NCI-H82 (cell line): ENCODE results near the gene FAM217A.
"Not testable (repeated sequence)": the region's sequence is repeated elsewhere in the genome, so short reads cannot be mapped to it uniquely, and the experiment has no call there.

ENCODE experiments used
- DNase-seq: peaks from one replicate; lab custom pipeline; 2025; lab: John Stamatoyannopoulos, UW

FAM217A gene

DNA sequence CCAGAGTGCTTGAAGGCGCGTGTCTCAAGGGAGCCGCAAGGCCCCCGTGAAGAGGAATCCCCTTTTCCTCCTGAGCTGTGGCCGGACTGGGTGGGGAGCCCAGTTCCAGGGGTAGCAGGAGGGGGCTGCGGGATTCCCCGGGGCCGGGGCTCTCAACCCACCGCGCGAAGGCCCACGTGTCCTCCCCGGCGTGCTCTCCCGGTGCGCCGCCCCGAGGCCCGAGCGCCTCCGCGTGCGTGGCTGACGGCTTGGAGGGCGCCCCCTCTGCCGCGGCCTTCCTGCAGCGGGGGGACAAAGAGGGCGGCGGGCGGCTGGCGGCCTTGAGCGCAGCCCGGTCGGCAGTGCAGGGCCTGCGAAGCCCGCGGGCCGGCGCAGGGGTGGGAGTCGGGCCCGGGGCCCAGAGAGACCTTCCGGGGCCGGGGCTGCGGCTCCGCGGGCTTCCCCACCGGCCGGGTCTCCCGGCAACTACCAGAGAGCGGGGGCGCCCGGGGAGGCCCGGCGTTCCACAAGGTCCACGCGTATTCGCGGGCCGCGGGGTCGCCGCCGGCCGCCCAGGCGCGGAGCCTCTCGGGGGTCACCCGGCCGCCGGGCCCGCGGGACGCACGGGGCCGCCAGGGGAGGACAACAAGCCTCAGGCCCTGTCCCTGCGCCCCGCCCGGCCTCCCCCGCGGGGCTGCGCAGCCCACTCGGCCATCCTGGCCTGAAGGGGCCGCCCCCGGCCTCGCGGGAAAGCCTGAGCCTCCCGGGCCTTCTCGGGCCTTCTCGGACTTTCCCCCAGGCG, at the start of gene FAM217A:
Gene FAM217A (minus strand): TSS at position 447 of the 781 bp plus-strand sequence. CDS start 1,723 bp downstream, outside the sequence.
- no peak for DNase-seq

GRCh38 chr6:4128072-4128471, 49.1 kb upstream of the FAM217A start:
- no peak for DNase-seq

DNA sequence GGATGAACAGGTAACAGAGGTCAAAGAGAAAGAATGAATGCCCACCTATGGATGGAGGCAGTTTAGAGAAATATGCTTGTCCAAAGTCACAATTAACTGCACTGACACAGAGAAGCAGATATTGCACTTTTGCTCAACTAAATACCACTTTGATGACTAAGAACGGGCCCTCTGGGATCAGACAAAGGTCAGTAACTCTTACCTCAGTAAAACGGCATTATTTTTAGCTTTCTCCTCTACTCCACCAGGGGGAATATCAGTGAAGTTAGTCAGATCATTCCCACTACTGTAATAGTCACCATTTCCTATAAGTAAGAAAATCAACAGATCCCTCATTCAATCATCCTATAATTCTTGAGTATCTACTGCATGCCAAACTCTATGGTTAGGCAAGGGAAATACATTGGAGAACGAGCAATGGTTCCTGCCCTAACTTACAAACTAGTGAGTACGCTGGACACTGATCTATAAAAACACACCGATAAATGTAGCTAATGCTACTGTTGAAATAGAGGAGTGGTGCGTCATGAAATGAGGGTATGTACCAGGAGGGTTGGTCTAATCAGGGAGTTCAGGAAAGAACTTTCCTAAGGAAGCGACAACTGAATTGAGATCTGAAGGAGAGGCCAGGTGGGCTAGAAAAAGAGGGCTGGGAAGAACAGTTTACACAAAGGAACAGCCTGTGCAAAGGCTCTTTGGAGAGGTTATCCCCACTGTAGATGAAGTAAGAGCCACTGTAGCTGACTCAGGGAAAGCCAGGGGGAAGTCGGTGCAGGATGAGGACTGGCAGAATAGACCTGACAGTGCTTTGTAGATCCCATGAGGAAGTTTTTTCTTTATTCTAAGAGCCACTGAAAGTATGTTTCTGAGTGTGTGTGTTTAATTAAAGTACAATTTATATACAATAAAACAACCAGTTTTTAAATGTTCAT, 47.3 kb upstream of the FAM217A start:
- DNase-seq = no peak

GRCh38 chr6:4125500-4125899, 46.6 kb upstream of the FAM217A start:
- DNase-seq = peak; percentile 59

DNA sequence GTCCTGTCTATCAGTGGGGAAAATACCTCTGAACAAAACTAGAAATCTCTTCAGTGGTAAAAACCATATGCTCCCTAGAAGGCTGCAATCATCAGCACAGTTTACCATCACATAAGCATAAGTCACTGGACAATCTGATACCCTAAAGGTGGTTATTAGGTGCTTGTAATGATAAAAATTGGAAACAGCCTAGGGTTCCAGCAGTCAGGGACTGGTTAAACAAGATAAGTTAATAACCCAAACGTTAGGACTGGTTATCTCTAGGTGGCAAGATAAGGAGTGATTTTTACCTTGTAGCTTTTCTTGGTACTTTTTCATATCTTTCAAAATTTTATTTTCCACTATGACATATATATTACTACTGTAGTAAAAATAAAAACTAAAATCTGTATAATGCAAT, 45.4 kb upstream of the FAM217A start:
- no peak for DNase-seq

- DNase-seq = no peak
Observed at GRCh38 chr6:4115741-4116140, 36.8 kb upstream of the FAM217A start.

DNA sequence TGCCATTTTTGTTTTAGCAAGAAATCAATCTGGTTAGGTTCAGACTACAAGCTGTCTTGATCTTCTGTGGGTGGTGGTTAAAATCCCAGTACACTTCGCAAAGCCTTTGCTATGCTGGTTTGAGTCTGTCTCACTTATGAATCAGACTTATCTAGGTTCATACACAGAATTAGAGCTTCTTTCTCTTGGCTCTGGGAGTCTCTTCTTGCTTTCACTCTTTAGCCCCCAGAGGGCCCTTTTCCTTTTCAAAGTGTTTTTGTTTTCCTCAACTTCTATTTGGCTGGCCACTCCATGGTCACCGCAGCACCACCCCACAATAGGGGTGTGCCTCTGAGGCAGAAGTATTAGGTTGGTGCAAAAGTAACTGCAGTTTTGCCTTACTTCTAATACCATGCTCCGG, 35.2 kb upstream of the FAM217A start:
- no peak for DNase-seq

DNA sequence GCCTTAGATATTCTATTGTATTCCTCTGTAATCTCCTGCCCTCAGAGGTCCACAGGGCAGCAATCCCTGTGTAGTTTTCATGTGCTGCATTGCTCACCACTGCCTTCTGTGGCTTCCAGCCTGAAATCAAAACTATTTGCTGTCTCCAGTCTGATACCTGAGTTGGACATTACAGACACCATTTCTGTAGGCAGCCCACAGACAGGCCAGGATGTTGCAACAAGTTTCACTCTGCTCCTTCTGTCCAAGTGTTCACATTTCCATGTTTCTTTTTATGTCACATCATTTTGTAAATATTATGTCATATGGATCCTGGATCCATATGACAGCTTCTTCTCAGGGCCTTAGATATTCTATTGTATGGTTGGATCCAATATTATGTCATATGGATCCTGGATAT, 34.7 kb upstream of the FAM217A start:
- DNase-seq = no peak

- DNase-seq = no peak
Observed at GRCh38 chr6:4112366-4112765, 33.4 kb upstream of the FAM217A start.

DNA sequence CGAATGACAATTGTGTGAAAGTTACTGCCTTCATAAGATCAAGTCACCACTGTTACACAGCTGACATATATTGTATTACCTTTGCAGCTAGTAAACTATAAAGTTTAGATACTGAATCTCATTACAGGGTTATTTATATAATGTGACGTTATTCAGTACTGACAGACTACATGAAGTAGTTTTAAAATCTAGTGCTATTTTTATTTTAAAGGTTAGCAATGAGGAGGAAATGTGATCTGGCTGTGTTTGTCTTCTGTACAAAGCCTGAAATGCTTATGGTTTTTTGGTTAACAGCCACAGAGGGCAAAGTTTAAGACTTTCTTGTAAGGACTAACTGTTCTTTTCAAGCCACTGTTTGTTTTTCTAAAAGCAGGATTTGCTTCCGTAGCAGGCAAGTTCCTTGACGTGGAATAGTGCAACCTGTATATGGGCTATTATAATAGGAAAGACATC, 30.5 kb upstream of the FAM217A start:
- DNase-seq = not testable (repeated sequence)

DNA sequence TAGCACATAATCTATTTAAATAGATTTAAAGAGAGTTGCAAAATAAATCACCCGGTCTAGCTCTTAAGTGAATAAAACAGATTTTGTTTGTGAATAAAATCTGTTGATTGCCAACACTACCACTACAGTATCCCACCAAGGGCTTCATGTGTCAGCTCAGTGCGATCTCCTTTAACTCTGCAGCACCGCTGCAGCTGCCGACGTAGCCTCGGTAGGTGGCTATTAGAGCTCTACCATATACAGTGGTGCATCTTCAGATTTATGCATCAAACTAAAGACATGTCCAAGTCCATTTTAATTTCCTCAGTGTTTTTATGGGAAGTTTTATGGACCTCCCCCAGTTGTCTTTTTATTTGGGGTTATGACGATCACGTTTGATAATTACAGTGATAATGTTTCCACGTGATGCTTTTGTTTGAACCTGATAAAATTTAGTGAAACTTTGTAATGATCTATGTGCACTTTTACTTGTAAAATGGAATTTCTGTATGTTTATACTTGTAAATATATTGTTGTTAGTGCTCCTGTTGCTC, 29.7 kb upstream of the FAM217A start:
- peak; percentile 75 for DNase-seq

GRCh38 chr6:4107873-4108272, 28.9 kb upstream of the FAM217A start:
- no peak for DNase-seq

- peak; percentile 40 for DNase-seq
Observed at GRCh38 chr6:4105980-4106536, 27.1 kb upstream of the FAM217A start.

DNA sequence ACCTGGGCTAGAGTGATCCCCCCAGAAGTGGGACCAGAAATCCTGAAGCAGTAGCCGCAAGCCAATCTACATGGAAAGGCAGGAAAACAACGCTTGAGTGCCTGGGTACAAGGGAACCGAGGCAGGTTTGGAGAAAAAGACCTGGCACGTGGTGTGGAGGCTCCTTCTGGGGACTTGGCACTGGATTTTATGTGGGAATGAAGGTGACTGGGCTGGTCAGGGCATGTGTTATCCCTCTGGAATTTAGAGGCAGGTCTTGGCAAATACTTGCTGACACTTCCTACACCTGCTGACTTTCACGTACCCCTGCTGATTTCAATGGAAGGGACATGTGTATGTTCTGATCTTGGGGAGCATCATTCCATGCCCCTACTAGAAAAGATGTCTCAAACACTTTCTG, 25.0 kb upstream of the FAM217A start:
- peak; percentile 14 for DNase-seq

DNA sequence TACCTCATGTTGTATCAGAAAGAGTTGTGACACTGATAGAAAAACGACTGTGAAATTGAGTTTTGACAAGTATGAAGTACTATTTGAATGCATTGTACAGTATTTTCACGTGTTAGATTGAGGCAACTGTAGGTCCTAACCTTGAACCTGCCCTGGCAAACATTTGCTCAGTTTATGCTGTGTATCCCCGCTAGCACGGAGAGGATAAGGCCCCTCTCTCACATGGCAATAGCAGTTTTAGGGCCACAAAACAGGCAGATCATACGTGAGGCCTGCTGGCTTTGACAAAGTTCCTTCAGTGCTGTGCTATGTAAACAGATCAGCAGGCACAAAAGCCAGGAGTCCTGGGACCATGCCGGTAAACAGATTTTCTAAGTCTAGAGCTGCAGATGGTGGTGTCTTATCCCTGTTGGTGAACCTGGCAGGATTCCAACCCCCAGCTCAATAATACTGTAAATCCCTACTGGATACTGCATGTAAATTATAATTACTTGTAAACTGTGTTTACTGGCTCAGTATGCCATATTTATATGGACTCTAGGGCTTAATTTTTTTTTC, 23.8 kb upstream of the FAM217A start:
- DNase-seq = peak; percentile 99

- peak; percentile 86 for DNase-seq
Observed at GRCh38 chr6:4101298-4101697, 22.4 kb upstream of the FAM217A start.

DNA sequence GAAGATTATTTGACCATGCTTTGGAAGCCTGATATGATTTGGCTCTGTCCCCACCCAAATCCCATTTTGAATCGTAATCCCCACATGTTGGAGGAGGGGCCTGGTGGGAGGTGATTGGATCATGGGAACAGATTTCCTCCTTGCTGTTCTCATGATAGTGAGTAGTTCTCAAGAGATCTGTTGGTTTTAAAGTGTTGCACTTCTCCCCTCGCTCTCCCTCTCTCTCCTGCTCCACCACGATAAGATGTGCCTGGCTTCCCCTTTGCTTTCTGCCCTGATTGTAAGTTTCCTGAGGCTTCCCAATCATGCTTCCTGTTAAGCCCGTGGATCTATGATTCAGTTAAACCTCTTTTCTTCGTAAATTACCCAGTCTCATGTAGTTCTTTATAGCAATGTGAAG, 21.7 kb upstream of the FAM217A start:
- peak; percentile 95 for DNase-seq

- DNase-seq = peak; percentile 71
Observed at GRCh38 chr6:4093288-4093687, 14.4 kb upstream of the FAM217A start.

DNA sequence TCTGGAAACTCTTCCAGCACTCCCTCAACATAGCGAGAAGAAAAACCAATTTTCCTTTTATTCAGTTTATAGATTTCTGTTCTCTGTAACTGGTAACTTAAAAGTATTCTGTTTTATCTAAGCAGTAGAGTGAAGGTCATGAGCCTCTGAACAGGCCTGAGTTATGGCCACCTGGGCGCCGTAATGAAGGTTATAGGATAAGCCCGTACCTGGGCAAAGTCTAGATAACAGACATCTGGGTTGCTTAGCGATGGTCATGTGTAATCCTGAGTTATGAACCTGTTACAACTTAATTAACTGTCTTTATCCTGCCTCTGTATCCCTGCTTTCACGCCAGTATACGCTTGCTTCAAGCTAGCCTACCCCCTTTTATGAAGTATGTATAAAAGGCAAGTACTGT, 13.0 kb upstream of the FAM217A start:
- peak; percentile 97 for DNase-seq

GRCh38 chr6:4090043-4090442, 11.1 kb upstream of the FAM217A start:
- DNase-seq = not testable (repeated sequence)

- peak; percentile 47 for DNase-seq
Observed at GRCh38 chr6:4088704-4089103, 9.8 kb upstream of the FAM217A start.

DNA sequence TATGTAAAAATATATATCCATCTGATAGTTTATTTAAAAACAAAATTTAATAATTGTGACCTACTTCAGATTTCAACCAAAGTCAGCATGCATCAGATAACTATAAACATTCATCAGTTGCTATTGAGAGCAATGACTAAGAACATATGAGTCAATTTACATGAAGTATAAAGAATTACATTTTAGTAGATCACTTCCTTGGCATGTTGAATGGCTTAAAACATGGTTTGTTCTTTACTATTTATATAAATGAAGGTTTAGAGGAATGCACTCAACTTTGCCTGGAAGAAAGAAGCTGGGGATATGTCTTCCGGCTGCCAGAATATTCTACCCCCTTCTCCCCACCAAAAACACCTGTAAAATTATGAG, 6.4 kb upstream of the FAM217A start:
- no peak for DNase-seq
